Ishikawa (cell line): Measurements from ENCODE around the gene CFAP43.
A peak's percentile ranks its signal among the peaks of the same experiment; 100 is the strongest.

Experiments used
- CEBPB ChIP-seq: IDR thresholded peaks from 2 replicates; pipeline ENCODE4 v1.6.1; 2012
- CREB1 ChIP-seq: IDR thresholded peaks from 2 replicates; pipeline ENCODE4 v1.6.1; 2012; ENCODE audit warnings: low read depth
- EGR1 ChIP-seq: IDR thresholded peaks from 2 replicates; pipeline ENCODE4 v1.6.1; 2012
- EP300 ChIP-seq: IDR thresholded peaks from 2 replicates; pipeline ENCODE4 v1.6.1; 2012; ENCODE audit warnings: borderline replicate concordance
- FOXM1 ChIP-seq: IDR thresholded peaks from 2 replicates; pipeline ENCODE4 v1.6.1; 2012; ENCODE audit warnings: low read depth, borderline replicate concordance
- MAX ChIP-seq: IDR thresholded peaks from 2 replicates; pipeline ENCODE4 v1.6.1; 2012
- NFIC ChIP-seq: IDR thresholded peaks from 2 replicates; pipeline ENCODE4 v1.6.1; 2012
- RAD21 ChIP-seq: IDR thresholded peaks from 2 replicates; pipeline ENCODE4 v1.6.1; 2012; ENCODE audit warnings: low read depth
- REST ChIP-seq: IDR thresholded peaks from 2 replicates; pipeline ENCODE4 v1.6.1; 2012; ENCODE audit warnings: low read depth, mild to moderate bottlenecking
- TAF1 ChIP-seq: IDR thresholded peaks from 2 replicates; pipeline ENCODE4 v1.6.1; 2012; ENCODE audit warnings: low read depth, mild to moderate bottlenecking
- TCF12 ChIP-seq: IDR thresholded peaks from 2 replicates; pipeline ENCODE4 v1.6.1; 2012; ENCODE audit warnings: low read depth
- TEAD4 ChIP-seq: IDR thresholded peaks from 2 replicates; pipeline ENCODE4 v1.6.1; 2012
- USF1 ChIP-seq: IDR thresholded peaks from 2 replicates; pipeline ENCODE4 v1.6.1; 2012
- YY1 ChIP-seq: IDR thresholded peaks from 2 replicates; pipeline ENCODE4 v1.6.1; 2012; ENCODE audit warnings: low read depth
- ZBTB7A ChIP-seq: IDR thresholded peaks from 2 replicates; pipeline ENCODE4 v1.6.1; 2012; ENCODE audit warnings: low read depth

CFAP43 gene

GRCh38 chr10:104128214-104128613 is 104.0 kb downstream of the CFAP43 start:
- no peak for TF ChIP-seq FOXM1
- TF ChIP-seq RAD21, result no peak
- no peak for TF ChIP-seq YY1
- no peak for TF ChIP-seq MAX
- TF ChIP-seq REST, result no peak
- no peak for TF ChIP-seq TEAD4
- no peak for TF ChIP-seq TAF1
- TF ChIP-seq ZBTB7A, result no peak

GRCh38 chr10:104127411-104127810 is 104.8 kb downstream of the CFAP43 start:
- no peak for TF ChIP-seq YY1
- TF ChIP-seq CREB1, result no peak
- no peak for TF ChIP-seq FOXM1
- TF ChIP-seq EP300, result no peak
- TF ChIP-seq MAX, result no peak
- TF ChIP-seq RAD21, result peak; percentile 42; the same call in 1 of the 2 replicates
- TF ChIP-seq ZBTB7A, result no peak
- TF ChIP-seq USF1, result no peak

GRCh38 chr10:104123397-104123796 is 108.8 kb downstream of the CFAP43 start:
- TF ChIP-seq CREB1 (no peak), RAD21 (peak; percentile 32; the same call in 1 of the 2 replicates), USF1 (no peak), CEBPB (no peak), TAF1 (no peak), REST (no peak)

GRCh38 chr10:104122225-104123107 is 109.7 kb downstream of the CFAP43 start:
- TF ChIP-seq EGR1 (no peak), CREB1 (no peak), TEAD4 (no peak), YY1 (no peak), RAD21 (no peak), EP300 (no peak), ZBTB7A (0 out of 2 replicates have a peak, but pooled peaks have one; percentile 59)

- TF ChIP-seq NFIC, result peak; percentile 16; the same call in 1 of the 2 replicates
- TF ChIP-seq TEAD4, result peak; percentile 76
- 0 out of 2 replicates have a peak, but pooled peaks have one; percentile 20 for TF ChIP-seq EGR1
- 0 out of 2 replicates have a peak, but pooled peaks have one; percentile 23 for TF ChIP-seq CEBPB
- peak; percentile 90 for TF ChIP-seq MAX
- TF ChIP-seq YY1, result peak; percentile 89
- no peak for TF ChIP-seq REST
- no peak for TF ChIP-seq USF1
- TF ChIP-seq FOXM1, result peak; percentile 70; the same call in 1 of the 2 replicates
- peak; percentile 34 for TF ChIP-seq CREB1
- TF ChIP-seq TAF1, result peak; percentile 95
- peak; percentile 16; the same call in 1 of the 2 replicates for TF ChIP-seq EP300
- TF ChIP-seq ZBTB7A, result no peak; the same call in none of the 2 replicates
- TF ChIP-seq TCF12, result peak; percentile 81
- TF ChIP-seq RAD21, result peak; percentile 64
Measured at GRCh38 chr10:104121485-104122224, 110.5 kb downstream of the CFAP43 start, which contains the start of gene SFR1. TSS of gene SFR1 (plus strand) at chr10:104122171. CDS start at chr10:104122184, 13 bp downstream.
